MG63 (cell line): ENCODE data around the gene SDHAF1. TPM values are rescaled to one million over a fixed set of nuclear protein-coding genes. Genes with fewer than 3 reads are reported as not detected.
"Not testable (repeated sequence)": the region's sequence is repeated elsewhere in the genome, so short reads cannot be mapped to it uniquely, and the experiment has no call there.

Experiments used
- DNase-seq: peaks from one replicate; pipeline ENCODE4 v3.0.0-alpha.2; 2020
- H3K27me3 ChIP-seq: fragments of 250-450 bp; sonication (Bioruptor Pico); 2 replicates; pipeline ENCODE4 v1.5.1; 2020; ENCODE audit warnings: mild to moderate bottlenecking, moderate library complexity
- H3K36me3 ChIP-seq: fragments of 250-450 bp; sonication (Bioruptor Pico); 2 replicates; pipeline ENCODE4 v1.5.1; 2020; ENCODE audit warnings: mild to moderate bottlenecking, moderate library complexity
- H3K4me3 ChIP-seq: fragments of 250-450 bp; sonication (Bioruptor Pico); 2 replicates; pipeline ENCODE4 v1.5.1; 2020; ENCODE audit warnings: mild to moderate bottlenecking, moderate library complexity
- H3K9me3 ChIP-seq: fragments of 250-450 bp; sonication (Bioruptor Pico); 2 replicates; pipeline ENCODE4 v1.5.1; 2020; ENCODE audit warnings: mild to moderate bottlenecking, moderate library complexity
- total RNA-seq: library from RNA; depleted of rRNA; stranded (reverse); fragments of >200 nt; shearing (Covaris generic); gene quantifications from 2 replicates; pipeline ENCODE4 v1.2.3, GENCODE V29; 2014; ENCODE audit warnings: low replicate concordance; rRNA removed

The SDHAF1 gene
- total RNA-seq, 1 experiment from 2014 or later = 46.1 TPM

DNA sequence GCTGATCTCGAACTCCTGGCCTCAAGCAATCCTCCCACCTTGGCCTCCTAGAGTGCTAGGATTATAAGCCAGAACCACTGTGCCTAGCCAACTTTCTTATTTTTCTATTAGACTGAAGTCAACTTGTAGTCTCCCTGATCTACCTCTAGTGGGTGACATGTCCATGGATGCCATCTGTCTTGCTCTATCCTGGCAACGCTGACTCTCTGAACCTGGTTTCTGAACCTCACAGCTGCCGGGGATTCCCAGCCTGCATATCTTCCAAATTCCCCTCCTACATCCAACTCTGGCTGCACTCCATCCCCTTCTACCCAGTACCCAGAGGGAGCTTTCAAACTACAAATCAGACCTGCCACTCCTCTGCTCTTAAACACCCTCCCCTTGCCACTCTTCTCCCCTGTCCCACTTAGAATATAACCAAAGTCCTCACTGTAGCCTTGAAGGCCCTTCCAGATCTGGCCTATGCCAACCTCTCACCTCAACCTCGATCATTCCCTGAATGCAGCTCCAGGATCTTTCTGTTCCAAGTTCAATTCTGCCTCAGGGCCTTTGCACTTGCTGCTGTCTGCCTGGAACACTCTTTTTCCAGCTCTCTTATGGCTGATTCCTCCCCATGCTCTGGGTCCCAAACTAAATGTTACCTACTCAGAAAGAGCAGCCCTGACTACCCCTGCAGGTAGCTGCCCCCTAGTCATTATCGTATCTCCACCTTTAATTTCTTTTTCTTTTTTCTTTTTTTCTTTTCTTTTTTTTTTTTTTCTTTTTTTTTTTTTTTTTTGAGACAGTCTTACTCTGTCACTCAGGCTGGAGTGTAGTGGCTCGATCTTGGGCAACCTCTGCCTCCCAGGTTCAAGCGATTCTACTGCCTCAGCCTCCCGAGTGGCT is 35.5 kb downstream of the SDHAF1 start:
- Histone ChIP-seq H3K4me3 (no peak overlapping the region), H3K36me3 (no peaks in the 10 kb centered on the region; the same call in 1 of the 2 replicates), H3K9me3 (no peaks in the 10 kb centered on the region), H3K27me3 (no peaks in the 10 kb centered on the region)
- DNase-seq = no peak

DNA sequence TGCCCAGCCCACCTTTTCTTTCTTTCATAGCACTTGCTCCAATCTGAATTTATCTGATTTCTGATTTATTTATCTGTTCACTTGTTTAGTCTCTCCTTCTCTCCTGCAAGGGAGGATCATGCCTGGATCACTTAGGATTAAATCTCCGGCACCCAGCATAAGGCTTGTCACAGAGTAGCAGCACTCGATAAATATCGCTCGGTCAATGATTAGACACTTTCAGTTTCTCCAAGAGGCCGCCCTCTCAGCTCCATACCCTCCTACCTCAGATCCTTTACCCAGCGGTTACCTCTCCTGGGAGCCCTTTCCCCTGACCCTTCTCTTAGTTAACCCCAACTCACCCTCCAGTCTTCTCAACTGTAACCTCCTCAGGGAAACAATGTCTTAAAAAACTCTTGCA is 36.3 kb downstream of the SDHAF1 start:
- Histone ChIP-seq H3K9me3 (no peaks in the 10 kb centered on the region), H3K4me3 (no peak overlapping the region), H3K27me3 (no peaks in the 10 kb centered on the region)

DNA sequence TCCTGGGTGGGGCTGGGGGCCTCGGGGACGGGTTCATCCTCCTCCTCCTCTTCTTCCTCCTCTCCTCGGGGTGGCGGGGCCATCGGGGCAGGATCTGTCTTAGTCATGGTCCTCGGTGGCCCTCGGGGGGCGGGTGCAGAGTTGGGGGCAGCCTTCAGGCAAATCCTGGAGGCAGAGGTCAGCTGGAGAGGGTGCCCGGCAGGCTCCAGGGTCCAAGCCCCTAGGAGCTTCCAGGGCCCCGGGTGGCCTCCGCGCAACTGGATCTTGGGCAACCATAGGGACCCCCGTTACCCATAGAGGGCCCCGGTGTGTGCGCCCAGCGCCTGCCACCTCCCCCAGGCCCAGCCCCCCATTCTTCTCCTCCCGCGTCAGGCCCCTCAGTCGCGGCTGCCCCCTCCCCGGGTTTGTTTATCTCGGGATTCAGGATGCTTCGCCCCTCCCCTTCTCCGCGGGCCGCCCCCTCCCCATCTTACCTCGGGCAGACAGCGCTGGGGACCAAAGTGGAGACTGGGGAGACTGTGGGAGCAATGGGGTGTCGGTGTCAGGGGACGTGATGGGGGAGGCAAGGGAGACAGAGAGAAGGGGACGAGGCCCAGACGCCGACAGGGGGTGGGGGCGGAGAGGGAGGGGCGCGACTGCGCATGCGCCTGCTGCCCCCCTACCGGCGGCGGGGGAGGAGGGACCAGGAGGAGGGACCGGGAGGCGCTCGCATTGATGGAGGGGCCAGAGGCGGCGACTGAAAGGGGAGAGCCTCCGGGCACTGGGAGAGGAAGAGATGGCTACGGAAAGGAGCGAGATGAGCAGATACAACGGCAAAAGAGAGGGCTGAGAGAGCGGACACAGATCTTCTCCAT is 37.5 kb downstream of the SDHAF1 start, which contains the start of gene CLIP3:
CLIP3 (minus strand) TSS at position 623 of the 854 bp plus-strand sequence; CDS start at position 107, 516 bp downstream.
- no peaks in the 10 kb centered on the region for H3K9me3 ChIP-seq
- H3K36me3 ChIP-seq = no peaks in the 10 kb centered on the region; the same call in 1 of the 2 replicates
- no peak for DNase-seq
- H3K27me3 ChIP-seq = no peaks in the 10 kb centered on the region
- no peak within 1 kb of the TSS for H3K4me3 ChIP-seq

More for the DNA sequence above, 36.3 kb downstream of the SDHAF1 start:
- no peak for DNase-seq
- no peaks in the 10 kb centered on the region; the same call in 1 of the 2 replicates for H3K36me3 ChIP-seq

DNA sequence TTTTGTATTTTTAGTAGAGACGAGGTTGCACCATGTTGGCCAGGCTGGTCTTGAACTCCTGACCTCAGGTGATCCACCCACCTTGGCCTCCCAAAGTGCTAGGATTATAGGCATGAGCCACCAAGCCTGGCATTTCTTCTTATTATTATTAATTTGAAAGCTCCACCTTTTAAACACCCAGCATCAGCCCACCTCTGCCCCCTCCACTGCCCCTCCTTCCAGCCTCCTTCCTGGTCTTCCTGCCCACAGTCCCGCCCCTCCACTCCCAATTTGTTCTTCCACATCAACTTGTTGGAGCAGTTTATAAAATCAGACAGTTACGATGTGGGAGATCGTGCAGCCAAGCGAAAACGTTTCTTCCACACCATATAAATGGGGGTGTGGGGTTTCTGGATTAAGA is 45.5 kb downstream of the SDHAF1 start:
- Histone ChIP-seq H3K9me3 (no peaks in the 10 kb centered on the region), H3K27me3 (no peaks in the 10 kb centered on the region), H3K4me3 (no peak overlapping the region), H3K36me3 (no peaks in the 10 kb centered on the region; the same call in 1 of the 2 replicates)
- no peak for DNase-seq

DNA sequence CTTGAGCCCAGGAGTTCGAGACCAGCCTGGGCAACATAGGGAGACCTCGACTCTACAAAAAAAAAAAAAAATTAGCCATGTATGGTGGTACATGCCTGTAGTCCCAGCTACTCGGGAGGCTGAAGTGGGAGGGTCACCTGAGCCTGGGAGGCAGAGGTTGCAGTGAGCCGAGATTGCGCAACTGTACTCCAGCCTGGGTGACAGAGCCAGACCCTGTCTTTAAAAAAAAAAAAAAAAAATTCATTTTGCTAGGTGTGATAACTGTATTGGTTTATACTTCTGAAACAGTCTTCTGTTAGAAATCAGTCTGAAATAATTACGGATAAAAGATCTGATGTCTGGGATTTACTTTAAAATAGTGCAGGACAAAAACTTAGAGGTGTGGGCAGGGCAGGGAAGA is 46.1 kb downstream of the SDHAF1 start:
- H3K27me3 ChIP-seq, H3K4me3 ChIP-seq, H3K9me3 ChIP-seq, DNase-seq, H3K36me3 ChIP-seq: not testable (repeated sequence)

DNA sequence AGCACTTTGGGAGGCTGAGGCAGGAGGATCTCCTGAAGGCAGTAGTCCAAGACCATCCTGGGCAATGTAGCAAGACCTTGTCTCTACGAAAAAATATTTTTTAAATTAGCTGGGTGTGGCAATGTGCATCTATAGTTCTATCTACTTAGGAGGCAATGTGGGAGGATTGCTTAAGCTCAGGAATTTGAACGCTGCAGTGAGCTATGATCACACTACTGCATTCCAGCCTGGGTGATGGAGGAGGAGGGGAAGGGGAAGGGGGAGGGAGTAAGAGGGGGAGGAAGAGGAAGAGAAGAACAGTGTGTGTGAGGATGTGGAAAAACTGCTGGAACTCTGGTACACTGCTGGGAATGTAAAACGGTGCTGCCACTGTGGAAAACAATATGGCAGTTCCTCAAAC is 46.8 kb downstream of the SDHAF1 start:
- DNase-seq = peak; percentile 17
- no peaks in the 10 kb centered on the region; the same call in 1 of the 2 replicates for H3K9me3 ChIP-seq
- no peak overlapping the region for H3K4me3 ChIP-seq
- H3K27me3 ChIP-seq = no peaks in the 10 kb centered on the region
- H3K36me3 ChIP-seq = no peaks in the 10 kb centered on the region; the same call in 1 of the 2 replicates

DNA sequence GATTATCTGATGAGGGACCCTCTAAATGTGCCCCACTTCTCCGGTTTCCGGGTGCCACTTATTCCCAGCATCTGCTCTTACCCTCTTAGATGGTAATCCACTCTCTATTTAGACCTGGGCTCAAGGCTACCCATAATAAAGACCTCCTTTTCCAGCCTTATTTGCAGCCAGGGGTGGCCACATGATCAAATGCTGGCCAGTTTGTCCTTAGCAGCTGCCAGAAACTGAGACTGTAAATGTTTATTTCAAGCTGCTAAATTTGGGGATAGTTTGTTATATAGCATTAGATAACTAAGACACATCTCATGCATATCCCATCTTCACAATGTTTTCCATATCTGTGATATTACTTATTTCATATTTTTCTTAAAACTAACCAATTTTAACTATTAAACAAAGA is 49.0 kb downstream of the SDHAF1 start:
- Histone ChIP-seq H3K27me3 (no peaks in the 10 kb centered on the region), H3K4me3 (no peak overlapping the region), H3K36me3 (no peaks in the 10 kb centered on the region; the same call in 1 of the 2 replicates), H3K9me3 (no peaks in the 10 kb centered on the region; the same call in 1 of the 2 replicates)
- DNase-seq = no peak

Other genes with a start within 250 kb of the SDHAF1 start
- 16.3 and 19.8 TPM in 2 replicates for gene U2AF1L4, start 249.8 kb upstream of the SDHAF1 start, total RNA-seq
- gene PSENEN, start 249.5 kb upstream of the SDHAF1 start, total RNA-seq = 37.6 and 76.2 TPM in 2 replicates
- 2.4 and 4.1 TPM in 2 replicates for gene LIN37, start 246.6 kb upstream of the SDHAF1 start, total RNA-seq
- not detected in 2 replicates for gene HSPB6, start 238.2 kb upstream of the SDHAF1 start, total RNA-seq
- 0.47 and 8.9 TPM in 2 replicates for gene PROSER3, start 237.0 kb upstream of the SDHAF1 start, total RNA-seq
- 0.42 and 1.6 TPM in 2 replicates for gene ARHGAP33, start 219.6 kb upstream of the SDHAF1 start, total RNA-seq
- not detected in 2 replicates for gene PRODH2, start 182.3 kb upstream of the SDHAF1 start, total RNA-seq
- gene NPHS1, start 142.7 kb upstream of the SDHAF1 start, total RNA-seq = not detected in 2 replicates
- gene KIRREL2, start 138.3 kb upstream of the SDHAF1 start, total RNA-seq = 0.15 and 0.43 TPM in 2 replicates
- 19.1 and 32.5 TPM in 2 replicates for gene APLP1, start 126.6 kb upstream of the SDHAF1 start, total RNA-seq
- 0.81 and 2.1 TPM in 2 replicates for gene NFKBID, start 94.6 kb upstream of the SDHAF1 start, total RNA-seq
- not detected in 2 replicates for gene HCST, start 92.7 kb upstream of the SDHAF1 start, total RNA-seq
- not detected in 2 replicates for gene TYROBP, start 86.9 kb upstream of the SDHAF1 start, total RNA-seq
- 2.3 and 2.9 TPM in 2 replicates for gene LRFN3, start 58.8 kb upstream of the SDHAF1 start, total RNA-seq
- 0.22 and 0.23 TPM in 2 replicates for gene SYNE4, start 13.6 kb downstream of the SDHAF1 start, total RNA-seq
- 25.1 and 26.1 TPM in 2 replicates for gene ALKBH6, start 19.0 kb downstream of the SDHAF1 start, total RNA-seq
- not detected in 2 replicates for gene CLIP3, start 37.7 kb downstream of the SDHAF1 start, total RNA-seq
- 0.72 and 2.1 TPM in 2 replicates for gene THAP8, start 59.1 kb downstream of the SDHAF1 start, total RNA-seq
- gene WDR62, start 59.7 kb downstream of the SDHAF1 start, total RNA-seq = 2.5 and 6.1 TPM in 2 replicates
- gene OVOL3, start 116.0 kb downstream of the SDHAF1 start, total RNA-seq = not detected in 2 replicates
- 94.2 and 101 TPM in 2 replicates for gene POLR2I, start 119.7 kb downstream of the SDHAF1 start, total RNA-seq
- 453 and 520 TPM in 2 replicates for gene TBCB, start 120.3 kb downstream of the SDHAF1 start, total RNA-seq
- gene CAPNS1, start 144.9 kb downstream of the SDHAF1 start, total RNA-seq = 415 and 505 TPM in 2 replicates
- gene COX7A1, start 157.3 kb downstream of the SDHAF1 start, total RNA-seq = not detected in 2 replicates
- gene ZNF565, start 219.5 kb downstream of the SDHAF1 start, total RNA-seq = 3.0 and 3.9 TPM in 2 replicates
- gene ZNF146, start 219.9 kb downstream of the SDHAF1 start, total RNA-seq = 42.5 and 89.2 TPM in 2 replicates